ENCODE measurements around the gene FIGNL2.
A peak's percentile ranks its signal among the peaks of the same experiment; 100 is the strongest.
"Not testable (repeated sequence)": the region's sequence is repeated elsewhere in the genome, so short reads cannot be mapped to it uniquely, and the experiment has no call there.

FIGNL2 gene

DNA sequence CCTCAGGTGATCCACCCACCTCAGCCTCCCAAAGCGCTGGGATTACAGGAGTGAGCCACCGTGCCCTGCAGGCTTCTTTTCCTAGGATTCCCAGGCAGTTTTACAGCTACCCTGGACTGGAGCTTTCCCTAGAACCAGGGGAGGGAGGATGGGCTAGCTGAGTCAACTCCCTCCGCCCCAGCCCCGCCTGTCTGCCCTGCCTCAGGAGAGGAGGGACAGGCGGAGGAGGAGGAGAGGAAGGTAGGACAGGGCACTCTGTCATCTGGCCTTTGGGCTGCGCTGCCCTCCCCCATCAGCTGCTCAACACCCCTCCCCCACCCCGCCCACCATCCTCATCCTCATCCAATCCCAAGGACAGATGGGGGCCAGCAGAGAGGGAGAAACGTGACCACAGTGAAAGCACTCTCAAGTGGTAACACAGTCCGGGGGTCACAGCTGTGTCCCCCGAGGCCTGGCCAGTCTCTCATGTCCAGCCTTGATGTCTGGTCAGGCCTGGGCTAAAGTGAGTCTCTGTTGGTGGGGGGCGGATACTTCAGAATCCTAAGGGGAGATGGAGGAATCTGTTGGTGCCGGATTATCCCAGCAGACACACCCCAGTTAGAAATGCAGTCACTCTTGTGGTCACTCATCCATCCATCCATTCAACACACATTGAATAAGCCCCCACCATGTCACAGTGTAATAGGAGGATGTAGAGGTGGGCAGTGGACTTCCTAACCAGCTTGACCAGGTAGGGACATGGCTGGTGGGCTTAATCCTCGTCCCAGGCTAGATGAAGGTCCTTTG is 12.3 kb downstream of the FIGNL2 start:
- peak; percentile 82 for ATAC-seq (ENCODE audit: low read depth)

DNA sequence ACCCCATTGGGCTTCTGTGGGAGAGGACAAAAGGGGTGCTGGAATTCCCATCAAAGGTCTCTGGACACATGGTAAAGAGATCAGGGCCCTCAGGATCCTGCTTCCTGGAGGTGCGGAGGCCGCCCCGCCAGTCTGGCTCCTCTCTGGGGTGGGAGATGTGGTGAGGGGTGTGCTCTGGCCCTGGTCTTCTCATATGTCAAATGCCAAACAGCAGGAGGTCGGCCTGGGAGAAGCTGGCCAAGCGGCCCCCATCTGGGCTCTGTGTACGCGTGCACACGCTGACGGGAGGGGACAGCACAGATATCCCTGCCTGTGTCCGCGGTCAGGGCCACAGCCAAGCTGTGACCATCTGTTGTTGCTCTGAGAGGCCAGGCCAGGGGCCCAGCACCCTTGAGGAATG is 14.1 kb downstream of the FIGNL2 start:
- Histone ChIP-seq H3K4me3 (ENCODE audit: severe bottlenecking) (no peak overlapping the region), H3K4me1 (ENCODE audit: insufficient read depth, poor library complexity, severe bottlenecking) (no peaks in the 10 kb centered on the region), H3K36me3 (ENCODE audit: low read depth) (no peaks in the 10 kb centered on the region), H3K9me3 (ENCODE audit: severe bottlenecking) (no peaks in the 10 kb centered on the region), H3K27ac (ENCODE audit: poor library complexity, severe bottlenecking) (no peak overlapping the region), H3K27me3 (ENCODE audit: insufficient read depth, poor library complexity, severe bottlenecking) (peaks cover 5% of the 10 kb centered on the region)
- TF ChIP-seq, protein P1, sequence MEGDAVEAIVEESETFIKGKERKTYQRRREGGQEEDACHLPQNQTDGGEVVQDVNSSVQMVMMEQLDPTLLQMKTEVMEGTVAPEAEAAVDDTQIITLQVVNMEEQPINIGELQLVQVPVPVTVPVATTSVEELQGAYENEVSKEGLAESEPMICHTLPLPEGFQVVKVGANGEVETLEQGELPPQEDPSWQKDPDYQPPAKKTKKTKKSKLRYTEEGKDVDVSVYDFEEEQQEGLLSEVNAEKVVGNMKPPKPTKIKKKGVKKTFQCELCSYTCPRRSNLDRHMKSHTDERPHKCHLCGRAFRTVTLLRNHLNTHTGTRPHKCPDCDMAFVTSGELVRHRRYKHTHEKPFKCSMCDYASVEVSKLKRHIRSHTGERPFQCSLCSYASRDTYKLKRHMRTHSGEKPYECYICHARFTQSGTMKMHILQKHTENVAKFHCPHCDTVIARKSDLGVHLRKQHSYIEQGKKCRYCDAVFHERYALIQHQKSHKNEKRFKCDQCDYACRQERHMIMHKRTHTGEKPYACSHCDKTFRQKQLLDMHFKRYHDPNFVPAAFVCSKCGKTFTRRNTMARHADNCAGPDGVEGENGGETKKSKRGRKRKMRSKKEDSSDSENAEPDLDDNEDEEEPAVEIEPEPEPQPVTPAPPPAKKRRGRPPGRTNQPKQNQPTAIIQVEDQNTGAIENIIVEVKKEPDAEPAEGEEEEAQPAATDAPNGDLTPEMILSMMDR (IDR thresholded peaks at IDR 0.05; ENCODE audit: poor library complexity, severe bottlenecking), result no peak
- DNase-seq (ENCODE audit: low spot score) (no peak), ATAC-seq (ENCODE audit: low read depth) (no peak)

More for the DNA sequence above, 12.3 kb downstream of the FIGNL2 start:
- DNase-seq (ENCODE audit: low spot score), result no peak
- Histone ChIP-seq H3K9me3 (ENCODE audit: severe bottlenecking) (no peaks in the 10 kb centered on the region), H3K36me3 (ENCODE audit: low read depth) (no peaks in the 10 kb centered on the region), H3K27ac (ENCODE audit: poor library complexity, severe bottlenecking) (no peak overlapping the region), H3K4me1 (ENCODE audit: insufficient read depth, poor library complexity, severe bottlenecking) (no peaks in the 10 kb centered on the region), H3K27me3 (ENCODE audit: insufficient read depth, poor library complexity, severe bottlenecking) (peaks cover 5% of the 10 kb centered on the region), H3K4me3 (ENCODE audit: severe bottlenecking) (no peak overlapping the region)
- TF ChIP-seq, protein P1 (IDR thresholded peaks at IDR 0.05; ENCODE audit: poor library complexity, severe bottlenecking), result no peak

DNA sequence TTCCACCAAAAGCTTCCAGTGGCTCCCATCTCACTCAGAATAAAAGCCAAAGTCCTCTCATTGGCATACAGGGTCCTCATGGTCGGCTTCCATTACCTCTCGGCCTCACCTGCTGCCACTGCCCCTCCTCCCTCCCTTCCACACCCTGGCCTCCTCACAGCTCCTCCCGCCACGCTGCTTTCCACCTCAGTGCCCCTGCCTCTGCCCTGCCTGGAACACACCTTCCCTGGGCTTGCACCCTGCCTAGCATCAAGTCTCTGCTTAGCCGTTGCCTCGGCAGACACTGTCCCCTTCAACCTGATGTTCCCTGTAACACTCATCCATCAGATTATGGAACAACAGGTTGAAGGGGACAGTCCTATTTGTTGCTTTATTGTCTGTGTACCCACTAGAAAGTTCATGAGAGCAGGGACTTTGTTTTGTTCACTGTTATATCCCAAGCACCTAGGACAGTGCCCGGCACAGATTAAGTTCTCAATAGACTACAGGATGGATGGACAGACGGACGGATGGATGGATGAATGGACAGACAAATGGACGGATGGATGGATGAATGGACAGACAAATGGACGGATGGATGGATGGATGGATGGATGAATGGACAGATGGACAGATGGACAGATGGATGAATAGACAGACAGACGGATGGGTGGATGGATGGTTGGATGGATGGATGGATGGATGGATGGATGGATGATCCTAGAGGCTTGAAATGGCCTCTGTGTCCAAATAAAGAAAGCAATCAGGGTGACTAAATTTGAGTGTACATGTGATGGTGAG is 14.9 kb downstream of the FIGNL2 start:
- ATAC-seq (ENCODE audit: low read depth), result no peak
- no peak for DNase-seq (ENCODE audit: low spot score)
- H3K27ac ChIP-seq (ENCODE audit: poor library complexity, severe bottlenecking), result no peak overlapping the region
- H3K36me3 ChIP-seq (ENCODE audit: low read depth), result no peaks in the 10 kb centered on the region
- no peaks in the 10 kb centered on the region for H3K9me3 ChIP-seq (ENCODE audit: severe bottlenecking)
- peaks cover 5% of the 10 kb centered on the region for H3K27me3 ChIP-seq (ENCODE audit: insufficient read depth, poor library complexity, severe bottlenecking)
- H3K4me3 ChIP-seq (ENCODE audit: severe bottlenecking), result no peak overlapping the region
- H3K4me1 ChIP-seq (ENCODE audit: insufficient read depth, poor library complexity, severe bottlenecking), result no peaks in the 10 kb centered on the region
- TF ChIP-seq, protein P1 (IDR thresholded peaks at IDR 0.05; ENCODE audit: poor library complexity, severe bottlenecking), result no peak

DNA sequence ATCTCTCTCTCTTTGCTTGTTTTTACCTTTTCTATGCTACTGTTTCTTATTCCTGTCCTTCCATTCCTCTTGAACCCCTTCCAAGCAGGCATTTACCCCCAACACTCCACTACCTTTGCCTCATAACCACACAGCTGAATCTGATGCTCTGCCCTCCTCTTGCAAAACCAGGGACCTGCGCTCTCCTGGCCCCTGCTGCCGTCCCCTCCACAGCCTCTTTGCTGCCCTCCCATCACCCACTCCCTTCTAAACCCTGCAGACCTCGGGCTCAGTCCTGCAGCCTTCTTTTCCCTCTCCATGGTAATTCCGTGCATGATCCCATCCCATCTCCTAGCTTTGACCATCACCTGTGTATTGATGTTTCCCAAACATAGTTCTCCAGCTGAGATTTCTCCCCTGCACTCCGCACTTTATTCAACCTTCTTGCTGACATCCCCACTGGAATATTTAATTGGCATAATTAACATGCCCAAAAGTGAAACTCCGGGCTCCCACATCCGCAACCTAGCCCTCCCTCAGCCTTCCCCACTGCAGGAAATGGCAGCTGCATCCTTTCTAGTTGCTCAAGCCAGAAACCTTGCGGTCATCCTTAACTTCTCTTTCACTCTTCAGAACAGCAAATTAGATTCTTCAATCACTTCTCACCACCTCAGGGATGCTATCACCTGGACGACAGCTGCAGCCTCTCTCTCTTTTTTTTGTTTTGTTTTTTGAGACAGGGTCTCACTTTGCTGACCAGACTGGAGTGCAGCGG is 16.0 kb downstream of the FIGNL2 start:
- Histone ChIP-seq H3K36me3 (ENCODE audit: low read depth) (no peaks in the 10 kb centered on the region), H3K27me3 (ENCODE audit: insufficient read depth, poor library complexity, severe bottlenecking) (peaks cover 5% of the 10 kb centered on the region), H3K27ac (ENCODE audit: poor library complexity, severe bottlenecking) (no peak overlapping the region), H3K4me3 (ENCODE audit: severe bottlenecking) (no peak overlapping the region), H3K9me3 (ENCODE audit: severe bottlenecking) (no peaks in the 10 kb centered on the region), H3K4me1 (ENCODE audit: insufficient read depth, poor library complexity, severe bottlenecking) (peaks cover 8% of the 10 kb centered on the region)
- ATAC-seq (ENCODE audit: low read depth) (no peak), DNase-seq (ENCODE audit: low spot score) (no peak)
- TF ChIP-seq, protein P1 (IDR thresholded peaks at IDR 0.05; ENCODE audit: poor library complexity, severe bottlenecking), result no peak

DNA sequence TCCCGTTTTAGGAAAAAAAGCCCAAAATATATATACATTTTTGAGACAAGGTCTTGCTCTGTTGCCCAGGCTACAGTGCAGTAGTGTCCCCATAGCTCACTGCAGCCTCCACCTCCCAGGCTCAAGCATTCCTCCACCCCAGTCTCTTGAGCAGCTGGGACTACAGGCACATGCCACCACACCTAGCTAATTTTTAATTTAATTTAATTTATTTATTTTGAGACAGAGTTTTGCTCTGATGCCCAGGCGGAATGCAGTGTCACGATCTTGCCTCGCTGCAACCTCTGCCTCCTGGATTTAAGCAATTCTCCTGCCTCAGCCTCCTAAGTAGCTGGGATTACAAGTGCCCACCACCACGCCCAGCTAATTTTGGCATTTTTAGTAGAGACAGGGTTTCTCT is 16.7 kb downstream of the FIGNL2 start:
- H3K27me3 ChIP-seq (ENCODE audit: insufficient read depth, poor library complexity, severe bottlenecking); ATAC-seq (ENCODE audit: low read depth); H3K9me3 ChIP-seq (ENCODE audit: severe bottlenecking); H3K4me1 ChIP-seq (ENCODE audit: insufficient read depth, poor library complexity, severe bottlenecking); H3K36me3 ChIP-seq (ENCODE audit: low read depth); H3K4me3 ChIP-seq (ENCODE audit: severe bottlenecking); DNase-seq (ENCODE audit: low spot score); H3K27ac ChIP-seq (ENCODE audit: poor library complexity, severe bottlenecking): not testable (repeated sequence)

Measured in RWPE2 (cell line).